Kidney epithelial cell (primary cell): ENCODE data around the gene DCP1B. TPM values are rescaled to one million over a fixed set of nuclear protein-coding genes. Genes with fewer than 3 reads are reported as not detected.

Experiments used
- DNase-seq: peaks from one replicate; pipeline ENCODE4 v3.0.0-alpha.2; 2010; ENCODE audit warnings: low read depth
- H3K27me3 ChIP-seq: 2 replicates; pipeline ENCODE4 v1.6.0; 2011; ENCODE audit warnings: low read length; ENCODE audit not compliant: control insufficient read depth, insufficient read depth
- H3K36me3 ChIP-seq: 2 replicates; pipeline ENCODE4 v1.5.1; 2011; ENCODE audit warnings: low read length; ENCODE audit not compliant: control insufficient read depth, insufficient read depth
- H3K4me3 ChIP-seq: 2 replicates; pipeline ENCODE4 v1.5.1; 2011; ENCODE audit warnings: low read depth, mild to moderate bottlenecking, control low read depth, low read length
- total RNA-seq: library from RNA; depleted of rRNA; stranded (reverse); fragments of >200 nt; gene quantifications from 2 replicates; pipeline ENCODE4 v1.2.3, GENCODE V29; 2015
- TF ChIP-seq, protein P1 (sequence below): IDR thresholded peaks from 2 replicates; pipeline ENCODE4 v1.5.1; 2011; ENCODE audit warnings: mild to moderate bottlenecking, moderate library complexity, low read length, control low read depth, inconsistent platforms; ENCODE audit not compliant: insufficient read depth, poor library complexity, severe bottlenecking

DCP1B gene
- total RNA-seq, 1 donor from 2014 or later: 22.4 TPM

DNA sequence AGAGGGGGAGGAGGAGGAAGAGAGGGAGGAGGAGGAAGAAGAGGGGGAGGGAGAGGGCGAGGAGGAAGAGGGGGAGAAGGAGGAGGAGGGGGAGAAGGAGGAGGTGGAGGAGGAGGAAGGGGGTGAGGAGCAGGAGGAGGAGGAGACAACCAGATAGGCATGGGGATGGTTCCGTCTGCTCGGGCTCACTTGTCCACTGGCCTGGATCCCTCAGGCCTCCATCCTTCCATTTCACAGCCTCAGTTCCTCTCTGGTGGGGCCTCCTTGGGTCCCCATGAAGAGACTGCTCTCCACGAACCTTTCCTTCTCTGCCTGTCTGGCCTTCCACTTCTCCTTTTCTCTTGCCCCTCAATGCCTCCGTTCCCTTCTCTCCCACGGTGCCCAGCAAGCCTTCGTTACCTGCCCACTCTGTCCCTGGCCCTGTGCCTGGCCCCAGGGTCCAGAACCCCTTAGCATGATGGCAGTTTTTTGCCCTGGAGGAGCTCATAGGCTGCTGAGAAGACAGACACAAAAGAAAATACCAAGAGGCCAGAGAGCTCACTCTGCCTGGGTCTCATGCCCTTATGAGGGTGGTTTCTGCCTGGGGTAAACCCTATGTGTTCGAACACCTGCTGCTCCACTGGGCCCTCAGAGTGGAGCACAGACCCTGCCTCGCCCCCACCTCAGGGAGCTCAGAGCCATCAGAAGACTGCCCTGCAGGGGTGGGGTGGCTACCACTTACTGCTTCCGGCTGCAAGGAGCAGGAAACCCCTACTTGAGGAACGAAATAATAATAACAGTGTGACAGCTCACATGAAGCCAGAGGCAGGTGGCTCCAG is 74.1 kb downstream of the DCP1B start:
- DNase-seq: no peak
- H3K27me3 ChIP-seq: peaks cover 36% of the 10 kb centered on the region
- TF ChIP-seq, protein P1, sequence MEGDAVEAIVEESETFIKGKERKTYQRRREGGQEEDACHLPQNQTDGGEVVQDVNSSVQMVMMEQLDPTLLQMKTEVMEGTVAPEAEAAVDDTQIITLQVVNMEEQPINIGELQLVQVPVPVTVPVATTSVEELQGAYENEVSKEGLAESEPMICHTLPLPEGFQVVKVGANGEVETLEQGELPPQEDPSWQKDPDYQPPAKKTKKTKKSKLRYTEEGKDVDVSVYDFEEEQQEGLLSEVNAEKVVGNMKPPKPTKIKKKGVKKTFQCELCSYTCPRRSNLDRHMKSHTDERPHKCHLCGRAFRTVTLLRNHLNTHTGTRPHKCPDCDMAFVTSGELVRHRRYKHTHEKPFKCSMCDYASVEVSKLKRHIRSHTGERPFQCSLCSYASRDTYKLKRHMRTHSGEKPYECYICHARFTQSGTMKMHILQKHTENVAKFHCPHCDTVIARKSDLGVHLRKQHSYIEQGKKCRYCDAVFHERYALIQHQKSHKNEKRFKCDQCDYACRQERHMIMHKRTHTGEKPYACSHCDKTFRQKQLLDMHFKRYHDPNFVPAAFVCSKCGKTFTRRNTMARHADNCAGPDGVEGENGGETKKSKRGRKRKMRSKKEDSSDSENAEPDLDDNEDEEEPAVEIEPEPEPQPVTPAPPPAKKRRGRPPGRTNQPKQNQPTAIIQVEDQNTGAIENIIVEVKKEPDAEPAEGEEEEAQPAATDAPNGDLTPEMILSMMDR: no peak
- no peaks in the 10 kb centered on the region for H3K36me3 ChIP-seq
- H3K4me3 ChIP-seq: no peak overlapping the region

DNA sequence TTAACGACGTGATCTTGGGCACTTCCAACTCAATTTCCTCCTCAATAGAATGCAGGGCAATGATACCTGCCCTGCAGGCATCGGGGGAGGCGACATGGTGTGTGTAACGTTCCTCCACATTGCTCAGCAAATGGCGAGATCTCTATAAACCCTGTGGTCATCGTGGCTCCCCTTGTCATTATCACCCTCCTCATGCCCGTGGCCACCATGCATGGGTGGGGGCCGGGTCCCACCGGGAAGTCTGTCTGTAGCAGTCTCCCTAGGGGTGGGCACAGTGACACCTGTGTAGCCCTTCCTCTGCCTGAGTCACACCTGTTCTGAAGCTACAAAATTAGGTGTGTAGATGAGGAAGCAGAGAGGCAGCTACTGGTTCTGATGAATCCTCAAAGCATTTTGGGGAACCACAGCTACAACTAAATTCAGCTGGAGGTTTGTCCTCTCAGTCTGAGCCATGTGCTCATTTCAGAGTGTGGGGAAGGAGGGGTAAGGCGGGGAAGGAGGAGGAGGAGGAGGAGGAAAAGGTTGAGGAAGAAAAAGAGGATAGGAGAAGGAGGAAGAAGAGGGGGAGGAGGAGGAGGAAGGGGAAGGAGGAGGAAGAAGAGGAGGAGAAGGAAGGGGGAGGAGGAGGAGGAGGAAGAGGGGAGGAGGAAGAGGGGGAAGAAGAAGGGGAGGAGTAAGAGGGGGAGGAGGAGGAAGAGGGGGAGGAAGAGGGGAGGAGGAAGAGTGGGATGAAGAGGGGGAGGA is 74.8 kb downstream of the DCP1B start:
- TF ChIP-seq, protein P1: no peak
- peaks cover 42% of the 10 kb centered on the region for H3K27me3 ChIP-seq
- DNase-seq: no peak
- H3K36me3 ChIP-seq: no peaks in the 10 kb centered on the region
- no peak overlapping the region for H3K4me3 ChIP-seq

DNA sequence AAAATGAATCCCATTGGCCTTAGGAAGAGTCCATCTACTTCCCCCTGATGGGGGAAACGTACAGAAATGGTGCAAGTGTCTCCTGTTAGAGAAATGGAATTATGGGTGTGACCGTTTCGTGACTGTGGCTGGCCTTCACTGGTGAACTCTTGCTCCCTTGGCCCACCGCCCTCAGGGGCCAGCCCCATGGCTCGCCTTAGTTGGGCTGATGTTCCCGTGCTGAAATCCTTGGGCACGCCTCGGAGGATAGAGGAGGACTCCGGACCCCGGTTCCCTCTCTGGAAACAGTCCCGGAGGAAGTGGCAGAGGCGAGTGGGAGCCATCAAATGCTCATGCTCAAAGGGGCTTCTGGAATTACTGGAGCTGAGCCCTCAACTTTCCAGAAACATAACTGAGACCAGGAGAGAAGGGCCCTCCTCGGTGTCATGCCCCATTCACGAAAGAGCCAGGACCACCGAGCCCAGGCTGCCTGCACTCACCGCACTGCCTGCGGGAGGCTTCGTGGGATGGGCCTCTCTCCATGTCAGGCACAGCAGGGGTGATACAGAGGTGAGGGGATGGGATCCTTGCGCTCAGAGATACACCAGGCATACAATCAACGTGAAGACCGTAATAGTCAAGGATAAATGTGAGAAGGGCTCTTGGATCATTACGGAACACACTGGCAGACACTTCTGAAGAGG is 75.7 kb downstream of the DCP1B start:
- DNase-seq: no peak
- TF ChIP-seq, protein P1: no peak

DNA sequence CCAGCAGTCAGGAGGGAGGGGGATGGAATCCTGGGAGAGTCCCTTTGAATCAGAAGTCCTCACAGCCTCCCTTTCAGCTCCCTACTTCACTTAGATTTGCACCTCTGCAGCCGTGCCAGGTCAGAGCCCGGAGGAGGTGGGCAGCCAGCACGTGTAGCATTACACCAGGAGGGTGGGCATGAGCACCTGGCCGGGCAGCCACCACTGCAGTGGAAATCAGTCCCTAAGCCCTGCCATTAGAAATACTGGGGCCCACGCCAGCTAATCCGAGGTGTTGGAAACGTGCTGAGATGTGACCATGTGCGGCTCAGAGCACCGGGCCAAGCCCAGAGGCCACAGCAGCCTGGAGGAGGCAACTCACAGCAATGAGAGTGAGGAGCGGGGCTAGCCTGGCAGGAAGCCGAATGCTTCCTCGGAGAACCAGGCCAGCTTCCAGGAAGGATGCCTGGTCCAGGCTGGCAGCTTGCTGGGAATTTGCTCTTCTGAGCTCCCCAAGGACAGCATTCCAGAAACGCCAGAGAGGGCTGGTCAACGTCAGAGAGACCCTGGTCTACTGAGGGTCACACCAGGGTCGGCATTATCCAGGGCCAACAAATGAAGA is 76.4 kb downstream of the DCP1B start:
- DNase-seq: no peak
- H3K27me3 ChIP-seq: peaks cover 47% of the 10 kb centered on the region

More for the DNA sequence above, 75.7 kb downstream of the DCP1B start:
- Histone ChIP-seq H3K27me3 (peaks cover 46% of the 10 kb centered on the region), H3K36me3 (no peaks in the 10 kb centered on the region), H3K4me3 (no peak overlapping the region)

DNA sequence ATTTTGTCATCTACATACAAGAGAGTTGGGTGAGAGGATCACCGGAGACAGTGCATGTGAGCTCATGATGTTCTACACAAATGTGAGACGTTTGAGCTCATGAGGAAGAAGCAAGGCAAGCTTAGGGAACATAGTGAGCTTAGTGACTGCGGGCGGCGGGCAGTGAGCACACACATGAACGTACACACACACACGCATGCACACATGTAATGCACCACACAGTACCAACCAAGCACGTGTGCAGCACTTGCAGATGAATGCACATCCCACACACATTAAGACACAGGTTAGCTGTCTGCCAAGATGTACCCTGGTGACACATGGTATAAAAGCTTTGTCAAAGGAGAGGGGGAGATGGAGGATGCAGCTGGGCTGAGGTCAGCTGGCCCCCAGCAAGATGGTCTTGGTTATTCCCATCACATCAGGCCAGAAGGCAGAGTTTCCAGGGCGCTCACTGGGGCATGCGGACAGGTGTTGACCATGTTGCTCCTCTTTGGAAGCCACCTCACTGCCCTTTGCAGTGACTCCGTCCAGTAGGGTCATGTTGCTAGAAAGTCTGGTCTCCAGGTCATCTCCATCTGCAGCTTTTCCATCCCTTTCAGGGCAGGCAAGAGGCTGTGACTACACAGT is 77.1 kb downstream of the DCP1B start:
- TF ChIP-seq, protein P1: no peak
- DNase-seq: no peak
- H3K27me3 ChIP-seq: peaks cover 48% of the 10 kb centered on the region
- H3K4me3 ChIP-seq: no peak overlapping the region
- no peaks in the 10 kb centered on the region for H3K36me3 ChIP-seq

More for the DNA sequence above, 76.4 kb downstream of the DCP1B start:
- TF ChIP-seq, protein P1: no peak
- H3K4me3 ChIP-seq: no peak overlapping the region
- H3K36me3 ChIP-seq: no peaks in the 10 kb centered on the region
